Panc1 (cell line): ENCODE results near the gene USP8. TPM values are rescaled to one million over a fixed set of nuclear protein-coding genes. Genes with fewer than 3 reads are reported as not detected.

Experiments used
- ATAC-seq: fragments of 200-7000 bp; cut with Tn5 transposase; 2 replicates; pipeline ENCODE4 v1.9.1; 2020; ENCODE audit warnings: mild to moderate bottlenecking, moderate library complexity
- BruUV-seq: library from RNA; stranded (reverse); fragments of 400-500 nt; replicated peaks from 2 replicates; lab custom pipeline; 2021; lab: Mats Ljungman, UMichigan
- CTCF ChIA-PET: fragments of 300-600 bp; sonication (Branson Sonifier 250); formaldehyde crosslinking; loops from one replicate; lab custom pipeline; 2022; ENCODE audit warnings: antibody characterized with exemption; lab: Charles Lee
- POLR2A ChIA-PET: fragments of 300-600 bp; sonication (Branson Sonifier 250); formaldehyde crosslinking; loops from one replicate; lab custom pipeline; 2022; ENCODE audit warnings: antibody characterized with exemption; lab: Charles Lee
- DNase-seq: peaks from one replicate; pipeline ENCODE4 v3.0.0-alpha.2; 2010; ENCODE audit warnings: low read depth, low spot score
- H3K27ac ChIP-seq: 2 replicates; pipeline ENCODE4 v1.5.1; 2011; ENCODE audit warnings: mild to moderate bottlenecking, low read length, inconsistent platforms
- H3K27me3 ChIP-seq: fragments of 200-500 bp; sonication (Bioruptor generic); 2 replicates; pipeline ENCODE4 v1.6.0; 2014; ENCODE audit warnings: low read length, inconsistent platforms; ENCODE audit not compliant: control insufficient read depth, insufficient read depth
- H3K36me3 ChIP-seq: fragments of 200-500 bp; sonication (Bioruptor generic); 2 replicates; pipeline ENCODE4 v1.5.1; 2014; ENCODE audit warnings: inconsistent platforms, mild to moderate bottlenecking, low read length, moderate library complexity; ENCODE audit not compliant: control insufficient read depth, insufficient read depth
- H3K4me1 ChIP-seq: 2 replicates; pipeline ENCODE4 v1.5.1; 2011; ENCODE audit warnings: inconsistent platforms, mild to moderate bottlenecking, low read length, moderate library complexity; ENCODE audit not compliant: control insufficient read depth, insufficient read depth
- H3K4me3 ChIP-seq, 2 experiments: 2 replicates each; pipeline ENCODE4 v1.5.1; 2011 to 2012; ENCODE audit warnings: low read depth in 2 of 2, low read length in 2 of 2, mild to moderate bottlenecking in 2 of 2, inconsistent platforms in 1 of 2, moderate library complexity in 1 of 2
- H3K9me3 ChIP-seq: fragments of 200-500 bp; sonication (Bioruptor generic); 2 replicates; pipeline ENCODE4 v1.5.1; 2014; ENCODE audit warnings: low read depth, mild to moderate bottlenecking, inconsistent platforms, low read length, moderate library complexity; ENCODE audit not compliant: control insufficient read depth, insufficient read depth
- CTCF ChIP-seq: fragments of 450-650 bp; IDR thresholded peaks from 2 replicates; pipeline ENCODE4 v1.5.1; 2017; ENCODE audit warnings: mild to moderate bottlenecking
- POLR2AphosphoS5 ChIP-seq: IDR thresholded peaks from 2 replicates; pipeline ENCODE4 v1.6.1; 2012; ENCODE audit warnings: mild to moderate bottlenecking, low read depth, low read length, moderate library complexity
- REST ChIP-seq, 2 experiments: IDR thresholded peaks; 2 replicates each; pipeline ENCODE4 v1.6.1; 2011 to 2012; ENCODE audit warnings: low read depth in 2 of 2, control low read depth in 1 of 2, low read length in 1 of 2, mild to moderate bottlenecking in 1 of 2, moderate library complexity in 1 of 2; ENCODE audit not compliant: insufficient read depth in 1 of 2
- SIN3A ChIP-seq: IDR thresholded peaks from 2 replicates; pipeline ENCODE4 v1.6.1; 2012; ENCODE audit warnings: low read depth, mild to moderate bottlenecking, low read length, moderate library complexity, borderline replicate concordance; ENCODE audit not compliant: insufficient read depth
- TCF7L2 ChIP-seq: IDR thresholded peaks from 2 replicates; pipeline ENCODE4 v1.6.1; 2011; ENCODE audit warnings: mild to moderate bottlenecking, low read depth, low read length, inconsistent platforms
- in situ Hi-C: cut with HindIII; loops from 2 replicates; pipeline ENCODE4 v1.10.0; 2016; ENCODE audit warnings: low sequenced_read_pairs, low pct_unique_long_range_greater_than_20kb
- intact Hi-C: fragments of 100-400 bp; cut with micrococcal nuclease; formaldehyde crosslinking; loops from one replicate; pipeline ENCODE4 v1.10.0; 2022; ENCODE audit not compliant: unreplicated experiment
- total RNA-seq: library from RNA; stranded (reverse); gene quantifications from one replicate; pipeline ENCODE4 v1.2.1, GENCODE V29; 2021; ENCODE audit not compliant: unreplicated experiment

USP8 gene
- total RNA-seq, 1 experiment from 2014 or later: 57.3 TPM

- ChIA-PET POLR2A (no interaction called here), CTCF (interaction anchor here (0.6 to 0.8 kb wide), 2 partner anchors 10 to 201 kb away, joined by 3 to 6 read pairs; no protein-coding TSS in a partner anchor)
- no peaks in the 10 kb centered on the region for H3K9me3 ChIP-seq
- H3K27ac ChIP-seq: no peak overlapping the region
- no peaks in the 10 kb centered on the region for H3K27me3 ChIP-seq
- no peak for TF ChIP-seq POLR2AphosphoS5
- DNase-seq (no peak), ATAC-seq (no peak)
- intact Hi-C loops: no loop called here
- H3K36me3 ChIP-seq: no peaks in the 10 kb centered on the region
- no peaks in the 10 kb centered on the region for H3K4me1 ChIP-seq
- in situ Hi-C loops: no loop called here
- H3K4me3 ChIP-seq: no peak overlapping the region
- BruUV-seq: no TSS peak
Observed at GRCh38 chr15:50549326-50549725, 125.1 kb downstream of the USP8 start.

- POLR2A ChIA-PET: no interaction called here
- Histone ChIP-seq H3K4me1 (no peaks in the 10 kb centered on the region), H3K4me3 (no peak overlapping the region), H3K9me3 (no peaks in the 10 kb centered on the region), H3K27ac (no peak overlapping the region), H3K36me3 (no peaks in the 10 kb centered on the region), H3K27me3 (no peaks in the 10 kb centered on the region)
- BruUV-seq: no TSS peak
- CTCF ChIA-PET: no interaction called here
- intact Hi-C loops: no loop called here
- no peak for ATAC-seq
- TF ChIP-seq CTCF (no peak), TCF7L2 (no peak), REST (IDR thresholded peaks at IDR 0.05; ENCODE audit: insufficient read depth in 1 of 2, low read depth in 2 of 2, low read length in 1 of 2) (no peak), POLR2AphosphoS5 (no peak)
- in situ Hi-C loops: no loop called here
- no peak for DNase-seq
Observed at GRCh38 chr15:50552238-50552637, 128.0 kb downstream of the USP8 start.

GRCh38 chr15:50556642-50557371 lies 132.6 kb downstream of the USP8 start:
- H3K9me3 ChIP-seq: no peaks in the 10 kb centered on the region
- no TSS peak for BruUV-seq
- TF ChIP-seq SIN3A (no peak), CTCF (no peak), TCF7L2 (no peak), REST (IDR thresholded peaks at IDR 0.05; ENCODE audit: insufficient read depth in 1 of 2, low read depth in 2 of 2, low read length in 1 of 2) (no peak), POLR2AphosphoS5 (no peak)

More at GRCh38 chr15:50556642-50557371, 132.6 kb downstream of the USP8 start:
- Histone ChIP-seq H3K4me1 (no peaks in the 10 kb centered on the region), H3K27ac (no peak overlapping the region), H3K36me3 (peaks cover 12% of the 10 kb centered on the region; the same call in 1 of the 2 replicates), H3K4me3 (no peak overlapping the region), H3K27me3 (no peaks in the 10 kb centered on the region)
- ChIA-PET POLR2A (no interaction called here), CTCF (no interaction called here)
- intact Hi-C loops: no loop called here
- no peak for DNase-seq
- no peak for ATAC-seq
- in situ Hi-C loops: no loop called here
